Measurements from ENCODE around the gene TAGLN2. TPM values are rescaled to one million over a fixed set of nuclear protein-coding genes. Genes with fewer than 3 reads are reported as not detected.

The TAGLN2 gene
- polyA plus RNA-seq, 1 experiment: 400 TPM

- TF ChIP-seq, protein P1, sequence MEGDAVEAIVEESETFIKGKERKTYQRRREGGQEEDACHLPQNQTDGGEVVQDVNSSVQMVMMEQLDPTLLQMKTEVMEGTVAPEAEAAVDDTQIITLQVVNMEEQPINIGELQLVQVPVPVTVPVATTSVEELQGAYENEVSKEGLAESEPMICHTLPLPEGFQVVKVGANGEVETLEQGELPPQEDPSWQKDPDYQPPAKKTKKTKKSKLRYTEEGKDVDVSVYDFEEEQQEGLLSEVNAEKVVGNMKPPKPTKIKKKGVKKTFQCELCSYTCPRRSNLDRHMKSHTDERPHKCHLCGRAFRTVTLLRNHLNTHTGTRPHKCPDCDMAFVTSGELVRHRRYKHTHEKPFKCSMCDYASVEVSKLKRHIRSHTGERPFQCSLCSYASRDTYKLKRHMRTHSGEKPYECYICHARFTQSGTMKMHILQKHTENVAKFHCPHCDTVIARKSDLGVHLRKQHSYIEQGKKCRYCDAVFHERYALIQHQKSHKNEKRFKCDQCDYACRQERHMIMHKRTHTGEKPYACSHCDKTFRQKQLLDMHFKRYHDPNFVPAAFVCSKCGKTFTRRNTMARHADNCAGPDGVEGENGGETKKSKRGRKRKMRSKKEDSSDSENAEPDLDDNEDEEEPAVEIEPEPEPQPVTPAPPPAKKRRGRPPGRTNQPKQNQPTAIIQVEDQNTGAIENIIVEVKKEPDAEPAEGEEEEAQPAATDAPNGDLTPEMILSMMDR (IDR thresholded peaks at IDR 0.05; ENCODE audit: low read depth, low read length): no peak
- ChIA-PET CTCF (interaction anchor here (1.0 to 7.6 kb wide), 2 partner anchors 86 to 122 kb away, joined by 3 to 91 read pairs; no protein-coding TSS in a partner anchor), POLR2A (no interaction called here)
- Histone ChIP-seq H3K27me3 (ENCODE audit: control insufficient read depth, insufficient read depth, low read length) (no peaks in the 10 kb centered on the region), H3K27ac (ENCODE audit: low read depth, low read length) (no peak overlapping the region), H3K4me3 (ENCODE audit: low read depth, low read length) (no peak overlapping the region), H3K9me3 (ENCODE audit: control insufficient read depth, insufficient read depth, low read length) (peaks cover 4% of the 10 kb centered on the region; the same call in 1 of the 2 replicates)
- no peak for DNase-seq (ENCODE audit: low read depth, low spot score)
Measured at GRCh38 chr1:159921251-159921650, 4.1 kb downstream of the TAGLN2 start.

GRCh38 chr1:159920651-159921050, 4.7 kb downstream of the TAGLN2 start:
- ChIA-PET POLR2A (no interaction called here), CTCF (interaction anchor here (1.0 to 7.6 kb wide), 4 partner anchors 13 to 122 kb away, joined by 3 to 91 read pairs (median 8); no protein-coding TSS in a partner anchor)
- Histone ChIP-seq H3K27ac (ENCODE audit: low read depth, low read length) (no peak overlapping the region), H3K9me3 (ENCODE audit: control insufficient read depth, insufficient read depth, low read length) (peaks cover 4% of the 10 kb centered on the region; the same call in 1 of the 2 replicates), H3K4me3 (ENCODE audit: low read depth, low read length) (no peak overlapping the region), H3K27me3 (ENCODE audit: control insufficient read depth, insufficient read depth, low read length) (no peaks in the 10 kb centered on the region)
- TF ChIP-seq, protein P1 (IDR thresholded peaks at IDR 0.05; ENCODE audit: low read depth, low read length): no peak
- DNase-seq (ENCODE audit: low read depth, low spot score): no peak

GRCh38 chr1:159920202-159920601, 5.1 kb downstream of the TAGLN2 start:
- ChIA-PET POLR2A (no interaction called here), CTCF (interaction anchor here (1.0 to 2.9 kb wide), 3 partner anchors 14 to 87 kb away, joined by 3 to 12 read pairs (median 3); no protein-coding TSS in a partner anchor)

GRCh38 chr1:159919236-159919865, 6.0 kb downstream of the TAGLN2 start:
- ChIA-PET POLR2A (no interaction called here), CTCF (interaction anchor here (1.0 to 2.9 kb wide), 4 partner anchors 15 to 120 kb away, joined by 3 to 12 read pairs (median 4); no protein-coding TSS in a partner anchor)
- no peak for DNase-seq (ENCODE audit: low read depth, low spot score)
- H3K27me3 ChIP-seq (ENCODE audit: control insufficient read depth, insufficient read depth, low read length): no peaks in the 10 kb centered on the region
- H3K9me3 ChIP-seq (ENCODE audit: control insufficient read depth, insufficient read depth, low read length): no peaks in the 10 kb centered on the region
- H3K4me3 ChIP-seq (ENCODE audit: low read depth, low read length): no peak overlapping the region
- TF ChIP-seq, protein P1 (IDR thresholded peaks at IDR 0.05; ENCODE audit: low read depth, low read length): no peak
- no peak overlapping the region for H3K27ac ChIP-seq (ENCODE audit: low read depth, low read length)

More at GRCh38 chr1:159920202-159920601, 5.1 kb downstream of the TAGLN2 start:
- Histone ChIP-seq H3K27ac (ENCODE audit: low read depth, low read length) (peak overlapping the region; percentile 2), H3K27me3 (ENCODE audit: control insufficient read depth, insufficient read depth, low read length) (no peaks in the 10 kb centered on the region), H3K9me3 (ENCODE audit: control insufficient read depth, insufficient read depth, low read length) (peaks cover 4% of the 10 kb centered on the region; the same call in 1 of the 2 replicates), H3K4me3 (ENCODE audit: low read depth, low read length) (no peak overlapping the region)
- no peak for DNase-seq (ENCODE audit: low read depth, low spot score)
- TF ChIP-seq, protein P1 (IDR thresholded peaks at IDR 0.05; ENCODE audit: low read depth, low read length): no peak

Measured in AG04450 (cell line).